ENCODE measurements around the gene AQR.

- no peak for TF ChIP-seq SIN3A (IDR thresholded peaks at IDR 0.05; ENCODE audit: borderline replicate concordance, insufficient read depth, low read depth, low read length)
- no peak for TF ChIP-seq POLR2AphosphoS5 (IDR thresholded peaks at IDR 0.05; ENCODE audit: low read depth, low read length)
Measured at GRCh38 chr15:34976743-34977142, 7.2 kb upstream of the AQR start.
